ENCODE measurements around the gene ENPP1. TPM values are rescaled to one million over a fixed set of nuclear protein-coding genes. Genes with fewer than 3 reads are reported as not detected.

ENPP1 gene
- 1 to 10 TPM; 1.2 to 4.2 (median 1.6) TPM for total RNA-seq
- polyA plus RNA-seq, result 1 to 10 TPM in 1 of 2 donors, under 1 TPM in 1; 0.60 to 1.3 TPM
- long read RNA-seq, donor 1, partial matches to known transcripts, result 0 of 1 reads
- long read RNA-seq, donor 1, other reads (novel, unspliced or antisense), result 1 of 1 reads
- long read RNA-seq, donor 2, partial matches to known transcripts, result 0 of 1 reads
- long read RNA-seq, donor 2, other reads (novel, unspliced or antisense), result 1 of 1 reads
- long read RNA-seq, donor 3, full-length matches to known transcripts, result 3 of 3 reads
- long read RNA-seq, donor 3, partial matches to known transcripts, result 0 of 3 reads
- long read RNA-seq, donor 3, other reads (novel, unspliced or antisense), result 0 of 3 reads

GRCh38 chr6:131807644-131808459 is at the start of gene ENPP1:
Gene ENPP1 (plus strand): TSS chr6:131808020. CDS start chr6:131808036, 16 bp downstream.
- no peaks in the 10 kb centered on the region for H3K36me3 ChIP-seq
- ATAC-seq, result peak; percentile 86 to 98 (median 96)
- no peaks in the 10 kb centered on the region for H3K9me3 ChIP-seq
- peak; percentile 73 to 90 (median 81) for DNase-seq
- peaks cover 0 to 20% (median 5%) of the 10 kb centered on the region in 12 donors for H3K4me1 ChIP-seq
- 0 to 2% (median 1%) methylated on average over 18 to 99 of the region's 99 CpGs for WGBS, 4 donors
- H3K27me3 ChIP-seq, result peaks cover 0 to 19% (median 0%) of the 10 kb centered on the region in 9 donors
- peak within 1 kb of the TSS in 11 of 12 donors; percentile 50 to 82 (median 67) for H3K27ac ChIP-seq
- intact Hi-C loops (cut with DNase I), result no loop called here
- TF ChIP-seq POLR2A (IDR thresholded peaks at IDR 0.05) (no peak), CTCF (IDR thresholded peaks at IDR 0.05) (peak in 8 of 12 donors; percentile 17 to 49 (median 37))
- peak within 1 kb of the TSS; percentile 55 to 92 (median 72) for H3K4me3 ChIP-seq

- H3K27me3 ChIP-seq, result peaks cover 0 to 3% (median 0%) of the 10 kb centered on the region in 9 donors
- WGBS, 4 donors, result 81 to 87% (median 83%) methylated on average over 4 of the region's 4 CpGs
Measured at GRCh38 chr6:131758920-131759319, 48.9 kb upstream of the ENPP1 start.

GRCh38 chr6:131761060-131761761 is 46.6 kb upstream of the ENPP1 start:
- no peaks in the 10 kb centered on the region for H3K9me3 ChIP-seq
- no peaks in the 10 kb centered on the region for H3K36me3 ChIP-seq
- no peak for DNase-seq
- H3K4me3 ChIP-seq, result no peak overlapping the region
- intact Hi-C loops (cut with DNase I), result no loop called here
- TF ChIP-seq POLR2A (IDR thresholded peaks at IDR 0.05), result no peak
- TF ChIP-seq CTCF (IDR thresholded peaks at IDR 0.05), result no peak
- WGBS, 4 donors, result 73 to 85% (median 77%) methylated on average over 6 of the region's 6 CpGs
- no peak overlapping the region for H3K27ac ChIP-seq
- no peak for ATAC-seq
- peaks cover 0 to 19% (median 0%) of the 10 kb centered on the region in 12 donors for H3K4me1 ChIP-seq
- H3K27me3 ChIP-seq, result no peaks in the 10 kb centered on the region

More at GRCh38 chr6:131758920-131759319, 48.9 kb upstream of the ENPP1 start:
- no peak for DNase-seq
- peaks cover 0 to 6% (median 0%) of the 10 kb centered on the region in 12 donors for H3K4me1 ChIP-seq
- TF ChIP-seq POLR2A (IDR thresholded peaks at IDR 0.05) (no peak), CTCF (IDR thresholded peaks at IDR 0.05) (no peak)
- peak in 1 of 4 donors; percentile 36 for ATAC-seq
- no peaks in the 10 kb centered on the region for H3K9me3 ChIP-seq
- no peak overlapping the region for H3K4me3 ChIP-seq
- H3K27ac ChIP-seq, result no peak overlapping the region
- H3K36me3 ChIP-seq, result no peaks in the 10 kb centered on the region
- intact Hi-C loops (cut with DNase I), result no loop called here

Data from heart left ventricle (tissue), 16 donors.